GM06990 (cell line): ENCODE measurements around the gene TBC1D21.

Source experiments
- DNase-seq: peaks from one replicate; pipeline ENCODE4 v3.0.0-alpha.2; 2011; ENCODE audit not compliant: insufficient read length; ENCODE audit errors: extremely low read depth
- H3K27me3 ChIP-seq: replicated peaks from 2 replicates; pipeline ENCODE4 v1.6.0; 2011; ENCODE audit warnings: low read length; ENCODE audit not compliant: control insufficient read depth, insufficient read depth
- H3K36me3 ChIP-seq: 2 replicates; pipeline ENCODE4 v1.5.1; 2011; ENCODE audit warnings: low read length; ENCODE audit not compliant: control insufficient read depth, insufficient read depth
- H3K4me3 ChIP-seq: replicated peaks from 2 replicates; pipeline ENCODE4 v1.5.1; 2011; ENCODE audit warnings: low read depth, mild to moderate bottlenecking, control low read depth, low read length
- CTCF ChIP-seq: IDR thresholded peaks from 2 replicates; pipeline ENCODE4 v1.5.1; 2011; ENCODE audit warnings: low read length, control low read depth, mild to moderate bottlenecking, inconsistent platforms; ENCODE audit not compliant: insufficient read depth, poor library complexity, severe bottlenecking

TBC1D21 gene

DNA sequence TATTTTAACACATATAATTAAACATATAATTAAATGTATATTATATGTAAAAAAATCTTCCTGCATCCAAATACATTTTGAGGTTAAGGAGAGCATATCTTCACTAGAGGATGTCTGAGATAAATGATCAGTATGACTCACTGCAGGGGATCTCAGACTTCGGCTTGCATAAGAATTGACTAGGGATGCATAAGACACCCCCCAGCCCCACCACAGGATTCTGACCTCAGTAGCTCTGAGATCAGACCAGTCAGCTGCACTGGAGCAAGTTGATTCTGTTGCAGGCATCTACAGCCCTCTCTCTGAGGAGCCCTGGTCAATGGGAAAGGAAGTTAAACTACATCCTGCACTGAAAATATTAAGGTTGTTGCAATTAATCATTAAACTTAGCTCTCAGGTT lies 29.0 kb upstream of the TBC1D21 start:
- no peak overlapping the region for H3K4me3 ChIP-seq
- H3K27me3 ChIP-seq, result no peaks in the 10 kb centered on the region; the same call in none of the 2 replicates
- H3K36me3 ChIP-seq, result no peaks in the 10 kb centered on the region
- DNase-seq, result no peak
- no peak for TF ChIP-seq CTCF

DNA sequence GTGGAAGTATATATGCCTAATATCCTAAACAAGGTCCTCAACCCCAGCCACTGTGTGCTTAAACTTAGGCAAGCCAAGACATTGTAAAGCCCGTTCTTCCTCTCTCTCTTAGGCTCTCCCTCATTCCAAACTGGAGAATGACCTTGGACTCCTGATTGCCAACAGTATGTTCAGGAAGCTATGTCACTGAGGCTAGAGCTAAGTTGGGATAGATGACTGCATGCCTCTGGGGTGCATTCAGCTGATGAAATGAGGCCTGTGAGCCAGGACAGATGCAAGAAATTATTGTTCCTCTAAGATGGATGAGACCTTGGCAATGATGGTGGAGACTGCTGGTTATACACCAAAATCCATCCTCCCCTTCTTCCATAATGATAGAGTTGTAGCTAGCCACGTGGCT lies 27.9 kb upstream of the TBC1D21 start:
- no peaks in the 10 kb centered on the region for H3K36me3 ChIP-seq
- TF ChIP-seq CTCF, result no peak
- no peak for DNase-seq
- no peaks in the 10 kb centered on the region; the same call in none of the 2 replicates for H3K27me3 ChIP-seq
- H3K4me3 ChIP-seq, result no peak overlapping the region

GRCh38 chr15:73845907-73846306 lies 27.5 kb upstream of the TBC1D21 start:
- TF ChIP-seq CTCF, result no peak
- no peaks in the 10 kb centered on the region; the same call in none of the 2 replicates for H3K27me3 ChIP-seq
- no peaks in the 10 kb centered on the region for H3K36me3 ChIP-seq
- H3K4me3 ChIP-seq, result no peak overlapping the region
- no peak for DNase-seq

- no peak for TF ChIP-seq CTCF
- H3K4me3 ChIP-seq, result no peak overlapping the region
- no peaks in the 10 kb centered on the region for H3K36me3 ChIP-seq
- no peaks in the 10 kb centered on the region; the same call in none of the 2 replicates for H3K27me3 ChIP-seq
- DNase-seq, result no peak
These were observed 23.7 kb upstream of the TBC1D21 start for GRCh38 chr15:73849641-73850040.

GRCh38 chr15:73850228-73850627 lies 23.1 kb upstream of the TBC1D21 start:
- TF ChIP-seq CTCF, result no peak
- H3K36me3 ChIP-seq, result no peaks in the 10 kb centered on the region
- no peak for DNase-seq
- no peak overlapping the region for H3K4me3 ChIP-seq
- no peaks in the 10 kb centered on the region; the same call in none of the 2 replicates for H3K27me3 ChIP-seq

DNA sequence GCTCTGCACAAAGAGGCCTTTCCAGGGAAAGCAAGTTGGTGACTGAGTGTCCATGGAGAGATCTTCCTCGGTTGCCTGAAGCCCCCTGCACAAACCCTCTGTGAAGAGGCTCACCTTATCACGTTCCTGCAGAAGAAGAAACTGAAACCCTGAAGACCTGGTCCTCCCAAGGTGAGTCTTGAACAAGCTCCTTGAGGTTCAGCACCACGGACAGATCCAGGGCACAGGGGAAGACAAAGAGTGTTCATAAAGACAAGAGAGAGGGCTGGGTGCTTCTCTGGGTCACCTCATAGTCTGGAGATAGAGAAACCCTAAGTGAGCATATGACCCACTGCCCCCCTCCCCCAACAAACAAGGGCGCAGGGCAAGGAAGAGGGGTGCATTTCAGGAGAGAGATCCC lies 21.7 kb upstream of the TBC1D21 start:
- no peak for DNase-seq
- no peaks in the 10 kb centered on the region for H3K36me3 ChIP-seq
- H3K27me3 ChIP-seq, result no peaks in the 10 kb centered on the region; the same call in 1 of the 2 replicates
- H3K4me3 ChIP-seq, result no peak overlapping the region
- TF ChIP-seq CTCF, result no peak
